ENCODE results near the gene C4orf46.

The C4orf46 gene

DNA sequence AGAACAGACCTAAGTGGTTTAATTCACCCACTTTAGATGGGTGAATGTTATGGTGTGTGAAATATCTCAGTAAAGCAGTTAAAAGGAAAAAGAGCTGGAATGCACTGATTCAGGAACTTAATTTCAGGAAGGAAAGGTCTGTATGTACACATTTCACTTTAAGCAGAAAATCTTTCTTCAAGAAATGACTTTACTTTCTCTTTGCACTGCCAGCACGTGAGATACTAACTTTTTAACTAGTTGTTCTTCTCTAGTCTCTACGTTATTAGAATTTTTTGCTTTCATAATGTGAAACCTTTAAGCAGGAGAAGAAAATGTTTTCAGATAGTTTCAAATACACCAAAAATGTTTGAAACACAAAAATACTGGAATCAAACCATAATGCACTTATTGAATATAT, 18.8 kb downstream of the C4orf46 start:
- no peak for DNase-seq (ENCODE audit: low read depth, low spot score)

DNA sequence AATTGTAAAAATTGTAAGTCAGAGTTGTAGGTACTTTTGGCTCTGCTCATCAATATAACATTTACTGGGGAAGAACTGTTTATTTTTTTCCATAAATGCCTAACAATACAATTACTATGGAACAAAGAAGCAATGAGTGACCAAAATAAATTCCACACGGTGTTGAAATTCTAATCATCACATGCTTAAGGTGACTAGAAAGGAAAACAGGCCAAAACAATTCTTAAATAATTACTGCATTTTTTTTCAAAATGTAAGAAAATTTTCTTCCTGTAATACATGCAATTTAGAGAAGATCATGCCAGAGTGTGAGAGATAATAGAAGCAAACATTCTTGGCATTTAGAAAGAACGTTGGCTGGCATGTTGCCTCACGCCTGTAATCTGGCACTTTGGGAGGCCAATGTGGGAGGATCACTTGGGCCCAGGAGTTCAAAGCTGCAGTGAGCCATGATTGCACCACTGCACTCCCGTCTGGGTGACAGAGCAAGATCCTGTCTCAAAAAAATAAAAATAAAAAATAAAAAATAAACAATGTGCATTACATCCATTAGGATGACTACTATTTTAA, 22.5 kb downstream of the C4orf46 start:
- DNase-seq (ENCODE audit: low read depth, low spot score): no peak

DNA sequence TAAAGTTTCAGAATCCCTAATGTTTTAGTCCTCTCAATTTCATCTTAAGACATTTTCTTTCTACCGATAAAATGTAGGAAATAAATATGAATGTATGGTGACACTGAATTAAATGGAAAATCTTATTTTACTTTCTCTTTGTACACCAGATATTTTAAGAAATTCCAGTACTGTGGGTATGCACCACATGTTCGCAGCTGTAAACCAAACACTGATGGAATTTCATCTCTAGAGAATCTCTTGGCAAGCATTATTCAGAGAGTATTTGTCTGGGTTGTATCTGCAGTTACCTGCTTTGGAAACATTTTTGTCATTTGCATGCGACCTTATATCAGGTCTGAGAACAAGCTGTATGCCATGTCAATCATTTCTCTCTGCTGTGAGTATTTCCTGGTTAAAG, 26.9 kb downstream of the C4orf46 start:
- no peak for DNase-seq (ENCODE audit: low read depth, low spot score)

DNA sequence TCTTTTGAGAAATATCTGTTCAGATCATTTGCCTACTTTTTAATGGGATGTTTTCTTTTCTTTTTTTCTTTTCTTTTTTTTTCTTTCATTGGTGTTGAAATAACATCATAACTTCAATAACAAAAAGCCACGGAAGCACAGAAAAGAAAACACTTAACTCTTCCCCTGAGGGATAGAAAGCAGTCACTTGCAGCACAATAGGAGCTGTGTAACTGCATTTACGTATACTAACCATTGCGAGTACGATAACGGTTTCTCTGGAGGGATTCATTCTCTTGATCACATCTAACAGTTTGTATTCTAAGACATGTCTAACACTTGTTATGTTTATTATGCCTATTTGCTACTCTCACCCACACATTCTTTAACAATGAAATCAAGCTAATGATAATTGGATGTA, 27.3 kb downstream of the C4orf46 start:
- DNase-seq (ENCODE audit: low read depth, low spot score): no peak

DNA sequence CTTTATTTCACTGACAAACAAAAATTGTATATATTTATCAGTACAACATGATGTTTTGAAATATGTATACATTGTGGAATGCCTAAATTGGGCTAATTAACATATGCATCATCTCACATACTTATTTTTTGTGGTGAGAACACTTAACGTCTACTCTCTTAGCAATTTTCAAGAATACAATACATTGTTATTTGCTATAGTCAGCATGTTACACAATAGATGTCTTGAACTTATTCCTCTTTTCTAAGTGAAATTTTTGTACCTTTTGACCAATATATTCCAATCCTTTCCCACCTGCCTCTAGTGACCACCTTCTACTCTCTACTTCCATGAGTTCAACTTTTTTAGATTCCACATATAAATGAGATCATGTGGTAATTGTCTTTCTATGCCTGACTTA, 35.1 kb downstream of the C4orf46 start:
- DNase-seq (ENCODE audit: low read depth, low spot score): no peak

DNA sequence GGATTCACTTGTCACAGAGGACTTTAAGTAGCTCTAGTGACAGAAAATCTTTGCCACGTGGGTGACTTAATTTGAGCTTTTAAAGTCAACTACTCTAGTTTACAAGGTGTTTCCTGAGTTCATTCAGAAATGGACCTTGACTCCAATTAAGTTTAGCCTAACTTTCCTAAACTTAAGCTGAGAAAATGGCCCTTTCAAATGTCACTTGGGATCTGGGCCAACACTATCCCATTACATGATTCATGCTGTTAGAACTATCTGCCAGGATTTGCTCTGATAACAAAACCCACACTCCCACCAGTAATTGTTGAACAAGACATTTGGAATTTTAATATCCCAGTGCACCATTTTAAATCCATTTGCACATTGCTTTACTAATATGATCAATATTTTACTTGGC, 40.8 kb downstream of the C4orf46 start:
- no peak for DNase-seq (ENCODE audit: low read depth, low spot score)

DNA sequence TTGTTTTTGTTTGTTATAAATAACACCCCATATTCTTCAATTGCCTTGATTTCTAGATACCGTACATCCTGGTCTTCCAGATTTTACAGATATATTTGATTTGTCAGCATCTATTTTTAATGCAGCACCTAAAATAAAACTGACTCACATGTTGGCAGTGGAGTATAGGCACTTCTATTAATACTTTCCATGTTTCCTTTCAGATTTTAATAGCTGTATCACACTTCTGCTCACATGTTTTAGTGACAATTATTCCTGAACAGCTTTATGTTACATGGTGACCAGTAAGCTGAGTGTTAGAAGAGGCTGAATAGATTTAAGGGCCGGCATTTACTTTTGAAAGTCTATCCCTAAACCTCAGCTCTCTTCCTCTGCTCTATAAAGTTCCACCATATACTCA, 46.1 kb downstream of the C4orf46 start:
- no peak for DNase-seq (ENCODE audit: low read depth, low spot score)

DNA sequence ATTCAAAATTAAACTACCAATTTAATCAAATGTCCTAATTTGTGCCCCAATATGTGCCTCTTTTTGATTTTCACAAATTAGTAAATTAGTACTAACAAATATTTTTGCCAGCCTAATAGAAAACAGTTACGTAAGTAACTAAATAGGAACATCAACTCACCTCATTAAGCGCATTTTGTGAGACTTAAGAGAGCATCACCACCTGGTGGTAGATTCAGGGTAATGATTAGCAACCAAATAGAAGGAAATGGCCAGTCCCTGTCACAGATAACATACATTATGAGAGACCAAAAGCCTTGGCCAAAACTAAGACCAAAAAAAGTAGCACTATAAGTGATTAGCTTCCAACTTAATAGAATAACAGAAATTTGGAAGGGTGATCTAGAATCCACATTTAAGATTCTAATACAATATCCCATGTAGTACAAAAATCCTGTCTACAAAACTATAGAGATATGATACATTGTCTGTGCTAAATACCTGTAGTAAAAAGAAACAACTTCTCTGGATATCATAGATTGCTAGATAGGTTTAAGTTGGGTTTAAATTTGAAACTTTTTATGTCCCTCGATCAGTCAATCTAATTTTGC, 46.7 kb downstream of the C4orf46 start:
- peak; percentile 12 for DNase-seq (ENCODE audit: low read depth, low spot score)

DNA sequence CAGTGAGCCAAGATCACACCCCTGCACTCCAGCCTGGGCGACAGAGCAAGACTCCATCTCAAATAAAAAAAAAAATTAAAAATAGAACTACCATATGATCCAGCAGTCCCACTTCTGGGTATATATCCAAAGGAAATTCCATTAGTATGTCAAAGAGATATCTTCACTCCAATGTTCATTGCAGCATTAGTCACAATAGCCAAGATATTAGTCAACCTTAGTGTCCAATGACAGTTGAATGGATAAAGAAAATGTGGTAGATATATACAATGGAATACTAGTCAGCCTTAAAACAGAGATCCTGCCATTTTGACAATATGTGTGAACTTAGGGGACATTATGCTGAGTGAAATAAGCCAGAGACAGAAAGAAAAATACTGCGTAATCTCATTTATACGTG, 49.4 kb downstream of the C4orf46 start:
- DNase-seq (ENCODE audit: low read depth, low spot score): no peak

DNA sequence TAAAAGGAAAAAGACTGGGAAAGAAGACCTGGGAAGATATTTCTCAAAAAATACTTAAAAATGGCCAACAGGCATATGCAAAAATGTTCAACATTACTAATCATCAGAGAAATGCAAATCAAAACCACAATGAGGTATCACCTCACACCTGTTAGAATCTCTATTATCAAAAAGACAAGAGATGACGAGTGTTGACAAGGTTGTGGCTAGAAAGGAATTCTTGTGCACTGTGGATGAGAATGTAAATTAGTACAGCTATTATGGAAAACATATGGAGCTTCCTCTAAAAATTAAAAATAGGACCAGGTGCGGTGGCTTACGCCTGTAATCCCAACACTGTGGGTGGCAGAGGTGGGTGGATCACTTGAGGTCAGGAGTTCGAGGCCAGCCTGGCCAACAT, 50.0 kb downstream of the C4orf46 start:
- no peak for DNase-seq (ENCODE audit: low read depth, low spot score)

DNA sequence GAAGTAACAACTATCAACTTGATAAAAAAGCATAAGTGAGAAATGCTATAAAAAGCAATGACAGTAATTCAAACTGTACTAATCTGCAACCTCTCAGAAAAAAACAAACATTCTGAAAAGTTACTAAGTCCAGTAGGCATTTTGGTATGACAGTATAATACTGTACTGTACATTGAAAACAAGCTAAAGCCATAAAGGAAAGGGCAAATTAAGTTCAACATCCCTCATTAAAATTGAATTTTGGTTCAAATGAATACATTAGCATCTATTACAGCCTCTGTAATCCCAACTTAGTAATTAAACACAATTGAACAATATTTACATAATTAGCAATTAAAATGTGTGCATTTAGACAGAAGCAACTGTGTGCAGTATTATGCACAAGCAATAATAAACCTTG, 53.7 kb downstream of the C4orf46 start:
- no peak for DNase-seq (ENCODE audit: low read depth, low spot score)
